ENCODE data around the gene THAP4.
A peak's percentile ranks its signal among the peaks of the same experiment; 100 is the strongest.

Gene THAP4

GRCh38 chr2:241619597-241620418 lies 17.1 kb downstream of the THAP4 start:
- TF ChIP-seq ZFX (IDR thresholded peaks at IDR 0.05) (no peak), CTCF (conservative IDR thresholded peaks at IDR 0.05) (no peak)
- H3K27ac ChIP-seq: no peak overlapping the region

GRCh38 chr2:241618829-241619228 lies 18.1 kb downstream of the THAP4 start:
- H3K27ac ChIP-seq: peak overlapping the region; percentile 38
- no peak for TF ChIP-seq CTCF (conservative IDR thresholded peaks at IDR 0.05)
- no peak for TF ChIP-seq ZFX (IDR thresholded peaks at IDR 0.05)

DNA sequence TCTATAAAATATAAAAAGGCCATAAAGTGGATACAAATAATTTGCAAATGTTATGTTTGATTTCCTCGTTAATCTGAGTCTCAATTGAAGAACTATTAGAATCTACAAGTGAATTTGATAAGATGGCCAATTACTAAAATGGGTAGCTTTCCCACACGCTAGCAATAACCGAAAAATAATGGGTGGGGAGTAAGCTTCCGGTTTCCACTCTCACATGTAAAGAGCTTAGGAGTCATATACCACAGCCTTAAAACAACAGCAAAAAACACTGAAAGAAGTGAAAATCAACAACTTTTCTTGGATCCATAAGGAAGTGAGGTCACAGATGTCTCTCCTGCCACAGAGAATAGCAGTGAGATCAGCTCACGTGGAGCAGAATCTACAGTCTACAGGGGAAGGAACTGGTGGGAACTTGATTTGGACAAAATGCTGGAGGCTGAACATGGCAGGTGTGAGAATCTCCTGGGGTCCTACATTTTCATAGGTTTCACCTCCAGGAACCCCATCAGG lies 18.6 kb downstream of the THAP4 start:
- peak overlapping the region; percentile 73 for H3K27ac ChIP-seq
- TF ChIP-seq CTCF (conservative IDR thresholded peaks at IDR 0.05) (no peak), ZFX (IDR thresholded peaks at IDR 0.05) (no peak)

DNA sequence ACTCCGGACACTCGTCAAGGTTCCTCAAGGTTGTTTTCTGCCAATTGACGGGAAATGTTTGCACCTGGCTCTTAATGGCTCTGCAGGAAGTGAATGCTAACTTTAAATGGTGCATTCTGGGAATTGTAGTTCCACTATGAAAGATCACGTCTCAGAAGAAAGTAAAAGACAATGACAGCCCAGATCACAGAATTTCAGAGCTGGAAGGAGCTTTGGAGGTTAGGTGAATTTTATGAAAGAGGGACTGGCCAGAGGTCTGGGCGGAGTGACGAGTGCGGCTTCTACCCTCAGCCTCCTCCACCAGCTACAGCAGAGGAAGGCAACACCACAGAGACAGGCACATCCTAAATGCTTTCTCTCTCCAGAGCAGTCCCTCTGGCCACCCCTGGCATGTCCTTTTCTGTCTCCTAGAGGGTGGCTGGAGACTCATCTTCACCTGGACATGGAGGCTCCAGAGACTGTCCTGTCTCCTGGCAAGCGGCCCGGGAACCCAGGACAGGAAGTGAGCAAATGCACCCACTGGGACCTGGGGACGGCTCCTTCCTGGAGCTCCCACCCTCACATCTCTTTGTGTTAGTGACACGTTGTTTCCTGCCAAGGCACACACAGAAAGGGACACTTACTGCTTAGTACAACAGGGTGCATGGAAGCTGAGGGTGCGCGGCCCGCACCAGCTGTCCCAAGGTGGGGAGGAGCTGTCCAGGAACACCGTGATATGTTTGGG lies 19.4 kb downstream of the THAP4 start:
- peak overlapping the region; percentile 73 for H3K27ac ChIP-seq

DNA sequence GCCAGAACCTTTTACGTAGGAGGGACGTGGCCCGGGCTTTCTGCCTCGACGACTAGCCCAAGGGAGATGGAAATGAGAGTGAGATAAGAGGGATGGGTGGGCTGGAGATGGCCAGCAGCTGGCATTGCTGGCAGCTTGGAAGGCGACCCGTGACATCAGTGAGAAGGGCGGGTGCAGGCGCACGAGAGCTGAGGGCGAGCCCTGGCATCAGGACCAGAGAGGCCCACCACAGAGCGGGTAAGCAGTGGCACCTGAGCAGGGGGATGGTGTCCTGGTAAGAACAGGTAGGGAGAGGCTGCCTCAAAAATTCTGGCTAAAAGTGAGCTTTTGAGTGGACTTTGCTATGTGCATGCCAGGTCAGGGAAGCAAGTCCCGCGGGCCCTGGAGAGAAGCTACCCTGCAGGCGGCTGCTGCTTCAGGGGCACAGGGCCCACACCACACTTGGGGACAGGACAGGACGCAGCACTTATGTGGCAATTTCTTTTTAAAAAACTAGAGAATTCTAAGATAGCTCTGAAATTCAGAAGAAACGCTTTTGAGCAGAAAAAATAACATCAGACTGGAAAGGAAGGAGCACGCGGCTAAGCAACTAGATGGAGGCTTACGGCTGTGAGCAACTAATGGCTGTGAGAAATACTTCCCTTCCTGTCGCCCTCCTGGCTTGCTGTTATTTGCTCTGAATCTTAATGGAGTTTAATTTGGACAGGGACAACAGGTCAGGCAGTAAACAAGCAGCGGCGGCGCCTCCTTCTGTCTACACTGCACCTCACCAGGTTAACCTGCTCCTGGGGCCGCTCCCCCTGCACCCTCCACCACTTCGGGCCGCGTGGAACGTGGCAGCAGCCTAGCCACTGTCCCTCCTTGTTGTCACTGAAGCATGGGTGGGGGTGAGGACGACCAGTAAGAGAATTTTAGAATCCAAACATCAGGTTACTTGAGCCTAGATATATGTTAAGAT lies 20.5 kb downstream of the THAP4 start:
- peak overlapping the region; percentile 73 for H3K27ac ChIP-seq
- TF ChIP-seq ZFX (IDR thresholded peaks at IDR 0.05): no peak

More for the DNA sequence above, 19.4 kb downstream of the THAP4 start:
- TF ChIP-seq CTCF (conservative IDR thresholded peaks at IDR 0.05) (no peak), ZFX (IDR thresholded peaks at IDR 0.05) (no peak)

- H3K27ac ChIP-seq: peak overlapping the region; percentile 73; the same call in 1 of the 2 replicates
- no peak for TF ChIP-seq ZFX (IDR thresholded peaks at IDR 0.05)
- TF ChIP-seq CTCF (conservative IDR thresholded peaks at IDR 0.05): no peak
Measured at GRCh38 chr2:241615522-241616052, 21.4 kb downstream of the THAP4 start.

DNA sequence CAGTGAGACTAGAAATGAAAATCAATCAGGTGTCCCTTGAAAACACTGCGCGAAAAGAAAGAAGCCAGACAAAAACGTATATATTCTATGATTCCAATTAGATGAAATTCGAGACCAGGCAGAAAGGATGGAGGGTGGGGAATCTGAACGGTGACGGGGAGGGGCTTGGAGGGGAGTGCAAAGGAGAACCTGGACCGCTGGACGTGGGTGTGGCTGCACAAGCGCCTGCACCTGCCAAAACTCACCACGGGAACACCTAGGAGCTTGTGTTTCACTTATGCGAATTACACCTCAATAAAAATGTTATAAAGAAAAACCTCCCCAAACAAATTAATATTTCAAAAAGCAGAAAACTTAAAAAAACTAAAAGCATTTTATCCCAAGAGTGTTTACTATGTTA lies 21.9 kb downstream of the THAP4 start:
- H3K27ac ChIP-seq: no peak overlapping the region; the same call in 1 of the 2 replicates
- TF ChIP-seq ZFX (IDR thresholded peaks at IDR 0.05): no peak
- TF ChIP-seq CTCF (conservative IDR thresholded peaks at IDR 0.05): no peak
